Adrenal gland (tissue), 5 donors: Measurements from ENCODE around the gene VSIG10.

Source experiments
- CTCF ChIP-seq, 6 experiments: fragments of 450-650 bp in 4 of 6; fragments of 200-600 bp in 2 of 6; sonication (generic) in 1 of 6; IDR thresholded peaks; 1 replicate in 5 of 6; 2 replicates in 1 of 6; pipeline versions ENCODE4 v1.5.1 to v1.8.0; 2016 to 2021; ENCODE audit warnings: antibody characterized with exemption in 6 of 6, mild to moderate bottlenecking in 2 of 6, moderate library complexity in 1 of 6
- POLR2A ChIP-seq, 2 donors: fragments of 450-650 bp; IDR thresholded peaks; one replicate each; pipeline ENCODE4 v1.6.1; 2017; ENCODE audit warnings: antibody characterized with exemption in 2 of 2, mild to moderate bottlenecking in 2 of 2, moderate library complexity in 1 of 2
- donor health status: DM: no; HTN: no; CAD: no.

GRCh38 chr12:118125743-118126118 is 21.9 kb upstream of the VSIG10 start:
- TF ChIP-seq CTCF (IDR thresholded peaks at IDR 0.05) = no peak
- TF ChIP-seq POLR2A (IDR thresholded peaks at IDR 0.05) = no peak
